NCI-H446 (cell line): ENCODE results near the gene TBCE.
A peak's percentile ranks its signal among the peaks of the same experiment; 100 is the strongest.

Source experiments
- DNase-seq, 2 experiments: peaks; one replicate each; lab custom pipeline; 2025; lab: John Stamatoyannopoulos, UW

The TBCE gene, protein sequence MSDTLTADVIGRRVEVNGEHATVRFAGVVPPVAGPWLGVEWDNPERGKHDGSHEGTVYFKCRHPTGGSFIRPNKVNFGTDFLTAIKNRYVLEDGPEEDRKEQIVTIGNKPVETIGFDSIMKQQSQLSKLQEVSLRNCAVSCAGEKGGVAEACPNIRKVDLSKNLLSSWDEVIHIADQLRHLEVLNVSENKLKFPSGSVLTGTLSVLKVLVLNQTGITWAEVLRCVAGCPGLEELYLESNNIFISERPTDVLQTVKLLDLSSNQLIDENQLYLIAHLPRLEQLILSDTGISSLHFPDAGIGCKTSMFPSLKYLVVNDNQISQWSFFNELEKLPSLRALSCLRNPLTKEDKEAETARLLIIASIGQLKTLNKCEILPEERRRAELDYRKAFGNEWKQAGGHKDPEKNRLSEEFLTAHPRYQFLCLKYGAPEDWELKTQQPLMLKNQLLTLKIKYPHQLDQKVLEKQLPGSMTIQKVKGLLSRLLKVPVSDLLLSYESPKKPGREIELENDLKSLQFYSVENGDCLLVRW

DNA sequence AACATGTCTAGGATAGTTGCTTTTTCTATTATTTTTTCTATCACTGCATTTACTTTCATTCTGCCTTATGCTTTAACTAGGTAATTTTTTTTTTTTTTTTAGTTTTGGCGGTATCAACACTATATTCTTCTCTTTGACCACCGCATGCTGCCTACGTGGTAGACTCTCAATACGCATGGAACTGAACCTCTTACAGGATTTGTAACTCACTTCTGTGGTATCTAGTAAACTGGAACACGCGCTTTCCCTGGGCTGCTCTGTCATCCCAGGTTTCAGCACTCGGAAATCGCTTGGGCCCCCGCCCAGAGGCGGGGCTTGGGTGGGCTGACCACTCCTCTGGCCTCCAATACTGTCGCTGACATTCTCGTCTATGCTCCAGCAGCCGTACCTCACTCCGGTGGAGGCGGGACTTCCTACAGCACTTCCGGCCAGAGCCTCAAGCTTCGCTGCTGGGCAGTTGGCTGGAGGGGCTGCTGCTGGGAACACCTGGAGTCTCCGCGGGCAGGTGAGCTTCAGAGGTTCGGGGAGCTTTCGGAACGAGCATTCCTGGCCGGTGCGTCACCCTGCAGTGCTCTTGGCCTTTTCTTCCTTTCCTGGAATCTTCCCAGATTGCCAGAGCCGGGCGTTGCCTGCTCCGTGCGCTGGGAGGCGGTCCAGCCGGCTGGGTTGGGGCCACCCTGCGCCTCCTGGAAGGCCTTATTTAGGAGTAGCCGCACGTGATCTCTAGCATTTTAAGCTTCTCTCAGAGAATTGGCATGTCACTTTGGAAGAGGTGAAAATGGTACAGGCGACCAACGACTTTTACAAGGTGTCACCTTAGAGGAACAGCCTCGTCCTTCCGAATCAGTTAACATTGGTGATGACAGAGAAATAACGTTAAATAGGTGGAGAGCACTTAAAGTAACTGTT lies at the start of gene TBCE:
Gene TBCE, plus strand, starts transcription at position 428 of the 909 bp plus-strand sequence. CDS start 12,623 bp downstream, outside the sequence.
- peak; percentile 88 to 98 for DNase-seq

DNA sequence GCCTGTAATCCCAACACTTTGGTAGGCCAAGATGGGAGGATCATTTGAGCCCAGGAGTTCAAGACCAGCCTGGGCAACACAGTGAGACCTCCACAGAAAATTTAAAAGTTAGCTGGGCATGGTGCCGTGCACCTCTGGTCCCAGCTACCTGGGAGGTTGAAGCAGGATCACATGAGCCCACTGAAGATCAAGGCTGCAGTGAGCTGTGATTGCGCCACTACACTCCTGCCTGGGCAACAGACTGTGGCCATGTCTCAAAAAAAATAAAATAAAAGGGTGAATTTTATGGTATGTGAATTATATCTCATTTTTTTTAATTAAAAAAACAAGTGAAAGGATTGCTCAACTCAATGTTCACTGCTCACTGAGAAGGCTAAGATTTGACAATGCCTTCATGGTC lies 48.0 kb upstream of the TBCE start:
- no peak for DNase-seq

DNA sequence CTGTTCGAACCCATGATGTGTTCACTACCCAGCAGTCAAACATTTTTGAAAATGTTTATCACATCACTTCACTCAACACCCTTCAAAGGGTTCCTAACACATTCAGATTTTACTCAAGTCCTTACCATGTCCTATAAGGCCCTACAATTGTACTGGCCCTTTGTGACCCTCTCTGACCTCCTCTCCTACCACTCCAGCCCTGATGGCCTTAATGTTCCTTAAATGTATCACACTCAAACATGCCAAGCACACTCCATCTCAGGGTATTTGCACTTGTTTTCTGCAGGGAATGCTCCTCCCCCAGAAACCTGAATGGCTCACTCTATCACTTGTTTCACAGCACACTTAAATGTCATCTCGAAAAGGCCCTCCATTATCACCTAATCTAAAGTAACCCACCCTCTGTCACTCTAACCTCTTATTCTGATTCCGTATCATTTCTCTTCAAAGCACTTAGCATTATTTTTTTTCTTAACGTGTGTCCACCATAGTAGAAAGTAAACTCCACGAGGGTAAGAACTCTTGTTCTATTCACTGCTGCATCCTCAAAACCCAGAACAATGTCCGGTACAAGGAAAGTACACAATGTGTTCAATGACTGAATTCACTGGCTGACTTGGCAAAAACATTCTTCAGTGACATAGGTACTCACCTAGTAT lies 46.6 kb upstream of the TBCE start:
- DNase-seq, result no peak

DNA sequence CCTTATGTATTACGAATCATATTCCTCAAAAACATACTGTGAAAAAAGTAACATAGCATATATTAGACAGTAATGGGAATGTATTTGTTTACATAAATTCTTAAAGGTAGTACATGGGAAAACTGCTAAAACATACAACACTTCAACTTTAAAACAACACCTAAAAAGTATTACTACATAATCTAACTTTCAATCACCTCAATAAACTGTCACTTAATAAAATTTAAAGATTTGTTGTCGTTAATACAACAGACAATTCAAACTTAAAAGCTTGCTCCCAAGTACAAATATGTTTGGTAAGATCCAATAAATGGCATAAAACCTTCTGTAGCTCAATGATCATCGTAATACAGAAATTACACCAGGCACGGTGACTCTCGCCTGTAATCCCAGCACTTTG lies 42.9 kb upstream of the TBCE start:
- no peak for DNase-seq

DNA sequence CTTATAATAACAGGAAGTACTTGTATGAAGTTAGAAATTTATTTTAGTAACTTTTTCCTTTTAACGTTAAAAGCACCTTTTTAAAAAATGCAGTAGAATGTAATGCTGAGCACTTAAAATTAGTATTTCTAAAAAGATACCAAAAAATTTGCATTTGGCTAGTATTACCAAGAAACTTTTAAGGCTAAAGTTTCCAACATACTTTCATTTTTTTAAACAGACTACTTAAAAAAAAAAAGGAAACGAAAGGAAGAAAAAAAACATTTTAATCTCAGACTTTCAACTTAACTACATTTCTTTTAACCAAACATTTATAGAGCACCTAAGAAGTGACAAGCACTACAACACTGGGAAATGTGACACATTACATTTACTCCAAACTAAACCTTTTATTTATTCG lies 42.1 kb upstream of the TBCE start:
- DNase-seq, result no peak

DNA sequence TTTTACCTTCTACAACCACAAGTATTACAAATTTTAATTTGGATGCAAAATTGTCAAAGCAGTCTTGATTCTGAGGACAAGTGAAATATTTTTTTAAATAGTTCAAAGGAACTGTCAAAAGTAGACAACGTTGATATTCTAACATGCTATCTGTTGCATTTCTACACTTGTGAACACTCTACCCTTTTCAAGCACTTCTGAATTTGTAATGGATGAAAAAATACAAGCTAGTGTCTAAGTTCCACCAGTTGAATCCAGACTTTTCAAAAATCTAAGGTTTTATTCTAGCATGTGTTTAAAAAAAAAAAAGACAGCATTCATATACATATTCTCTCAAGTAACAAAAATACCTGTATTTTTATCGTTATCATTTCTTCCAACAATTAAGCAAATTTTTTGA lies 41.4 kb upstream of the TBCE start:
- DNase-seq, result no peak

DNA sequence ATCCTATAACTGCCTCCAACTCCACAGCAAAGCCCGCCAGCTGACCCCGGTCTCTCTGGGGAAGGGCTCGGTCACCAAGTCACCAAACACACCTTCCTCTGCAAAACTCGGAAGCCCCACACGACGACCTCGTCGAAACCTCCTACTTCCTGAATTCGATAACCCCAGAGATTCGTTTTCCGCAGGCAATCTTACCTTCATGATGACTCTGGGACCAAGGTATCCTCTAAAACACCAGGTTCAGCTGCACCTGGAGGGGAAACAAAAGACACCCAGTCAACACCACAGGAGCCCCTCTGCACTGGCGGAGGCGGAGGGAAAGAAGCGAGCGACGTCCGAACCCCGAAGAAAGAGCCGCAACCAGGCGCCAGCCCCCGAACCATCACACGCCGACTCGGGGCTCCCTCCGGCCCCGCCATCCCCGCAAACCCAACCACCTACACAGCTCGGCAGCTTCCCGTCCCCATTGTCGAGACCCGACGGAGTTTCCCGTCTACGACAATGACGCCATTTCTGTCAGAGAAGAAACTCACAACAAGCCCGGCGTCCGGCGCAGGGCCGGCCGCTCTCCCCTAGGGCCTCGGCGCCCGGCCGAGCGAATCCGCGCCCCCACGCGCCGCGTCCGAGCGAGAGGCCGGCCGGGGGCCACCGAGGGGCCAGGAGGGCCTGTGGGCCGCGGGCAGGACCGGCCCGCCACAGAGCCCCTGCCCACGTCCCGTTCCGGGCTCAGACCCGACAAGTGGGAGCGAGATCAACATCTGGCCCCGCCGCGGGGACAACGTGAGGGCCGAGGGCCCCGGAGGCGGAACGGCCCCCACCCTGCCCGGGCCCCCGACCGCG lies 40.3 kb upstream of the TBCE start:
- DNase-seq, result peak in 1 of 2 experiments; percentile 37

DNA sequence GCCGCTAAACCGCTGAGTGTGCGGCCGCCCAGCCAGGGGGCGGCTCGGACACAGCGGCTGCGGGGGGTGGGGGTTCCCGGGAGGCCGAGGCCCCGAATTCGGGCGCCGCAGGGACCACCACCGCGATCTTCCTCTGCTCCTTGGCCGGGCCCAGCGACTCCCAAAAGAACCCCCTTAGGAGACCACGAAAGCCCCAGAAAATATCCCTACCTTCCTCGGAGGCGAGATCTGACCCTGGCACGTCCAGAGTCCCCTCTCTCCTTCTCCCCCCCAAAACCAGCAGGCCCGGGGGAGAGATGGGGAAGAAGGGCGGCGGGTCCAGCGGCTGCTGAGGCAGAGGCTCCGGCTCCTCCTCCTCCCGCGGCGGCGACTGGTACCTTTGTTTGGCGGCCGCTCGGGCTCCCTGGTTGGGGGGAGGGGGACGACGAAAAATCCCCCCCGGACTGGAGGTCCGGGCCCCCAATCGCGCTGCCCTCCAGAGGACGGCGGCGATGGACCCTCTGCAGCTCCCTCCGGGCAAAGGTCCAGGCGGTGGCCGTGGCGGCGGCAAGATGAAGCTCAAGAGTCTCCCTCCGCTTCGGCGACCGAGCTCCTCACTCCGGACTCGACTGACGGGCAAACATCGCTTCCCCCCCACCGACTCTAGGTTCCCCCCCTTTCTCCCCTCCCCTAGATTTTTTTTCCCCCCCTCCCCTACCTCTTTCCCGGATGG lies 39.5 kb upstream of the TBCE start, which contains the start of gene ARID4B:
Gene ARID4B, minus strand, starts transcription at position 621 of the 712 bp plus-strand sequence. CDS start 1,260 bp downstream, outside the sequence.
- no peak for DNase-seq

DNA sequence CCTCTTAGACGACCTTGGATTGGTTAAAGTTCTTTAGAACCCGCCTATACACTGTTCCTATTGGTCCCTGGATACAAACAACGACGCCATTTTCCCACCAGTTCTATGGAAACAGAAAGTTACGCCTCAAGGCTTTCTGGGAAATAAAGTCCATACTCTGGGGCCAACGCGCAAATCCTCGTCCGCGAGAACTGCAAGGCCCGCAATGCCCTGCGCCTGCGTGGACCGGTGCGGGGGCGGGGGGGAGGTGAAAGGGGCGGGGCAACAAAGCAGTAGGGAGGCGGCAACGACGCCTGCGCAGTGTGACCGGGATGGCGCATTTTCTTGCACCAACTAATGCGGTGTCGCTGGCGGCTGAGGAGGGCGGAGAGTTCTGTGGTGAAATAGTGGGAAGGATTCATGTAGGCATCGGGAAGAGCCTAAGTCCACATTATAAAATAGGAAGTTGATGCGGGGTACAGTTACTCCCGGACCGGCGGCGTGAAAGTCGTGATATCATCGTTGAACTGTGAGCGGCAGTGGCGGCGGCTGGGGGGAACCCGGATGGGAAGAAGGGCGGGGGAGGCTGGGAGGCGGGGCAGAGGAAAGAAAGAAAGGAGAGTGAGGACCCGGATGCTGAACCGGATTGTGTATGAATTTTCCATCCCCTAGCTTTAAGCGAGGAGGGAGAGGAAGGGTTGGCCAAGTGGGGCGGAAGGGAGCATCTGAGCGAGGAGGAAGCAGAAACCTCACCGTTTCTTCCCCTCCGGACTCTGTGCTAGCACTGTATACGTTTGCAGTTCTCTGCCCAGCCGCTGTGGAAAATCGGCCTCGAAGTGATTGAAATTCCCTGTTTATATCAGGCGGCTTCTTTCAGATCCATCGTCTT lies 38.7 kb upstream of the TBCE start, which contains the start of gene GGPS1:
Gene GGPS1, plus strand, starts transcription at position 300 of the 868 bp plus-strand sequence. CDS start 6,695 bp downstream, outside the sequence.
- DNase-seq, result peak; percentile 99 to 100

DNA sequence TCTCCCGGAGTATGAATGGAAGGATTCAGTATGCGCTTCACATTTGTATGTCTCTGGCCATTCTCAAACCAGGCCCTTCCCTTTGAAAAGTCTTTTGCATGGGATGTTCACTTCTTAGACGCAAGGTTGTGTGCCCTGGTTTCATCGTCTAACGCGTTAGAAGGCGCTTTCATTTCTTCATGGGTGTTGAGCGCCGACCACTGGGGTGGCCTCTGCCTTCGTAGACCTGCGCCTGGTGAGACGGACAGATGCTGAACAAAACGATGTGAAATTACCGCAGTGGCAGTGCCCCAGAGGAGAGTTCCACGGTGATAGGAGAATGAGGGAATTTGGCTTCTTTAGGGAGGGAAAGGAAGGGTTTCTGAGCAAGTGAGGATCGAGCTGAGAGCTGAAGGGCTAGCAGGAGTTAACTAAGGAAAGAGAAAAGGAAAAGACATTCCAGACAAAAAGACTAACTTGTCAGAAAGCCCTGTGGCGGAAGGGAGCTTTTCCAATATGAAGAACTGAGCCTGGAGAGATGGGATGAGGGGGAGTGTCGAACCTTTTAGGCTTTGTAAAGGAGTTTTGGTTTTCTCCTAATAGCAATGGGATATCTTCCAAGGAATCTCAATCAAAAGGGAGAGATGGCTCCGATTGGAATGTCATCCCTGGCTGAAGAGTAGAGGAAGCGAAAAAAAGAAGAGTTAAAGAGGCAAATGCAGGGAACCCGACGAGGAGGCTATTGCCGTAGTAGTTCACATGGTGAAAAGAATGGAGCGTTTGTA lies 37.9 kb upstream of the TBCE start:
- peak in 1 of 2 experiments; percentile 28 for DNase-seq

DNA sequence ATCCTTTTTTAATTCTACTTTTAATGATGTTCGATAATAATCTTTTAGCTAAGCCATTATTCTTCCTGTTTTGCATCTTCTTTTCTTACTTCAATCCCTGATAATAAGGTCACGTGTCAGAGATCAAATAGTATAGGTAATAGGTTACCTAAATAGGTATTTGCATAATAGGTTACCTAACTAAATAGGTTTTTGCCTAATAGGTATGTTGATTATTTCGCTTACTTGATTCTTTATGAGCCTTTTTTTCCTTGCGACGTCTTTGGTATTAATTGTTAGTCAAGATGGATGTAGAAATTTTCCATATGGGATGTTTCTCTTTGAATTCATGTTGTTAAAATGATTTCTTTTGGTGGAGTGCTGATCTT lies 36.3 kb upstream of the TBCE start:
- DNase-seq, result no peak

DNA sequence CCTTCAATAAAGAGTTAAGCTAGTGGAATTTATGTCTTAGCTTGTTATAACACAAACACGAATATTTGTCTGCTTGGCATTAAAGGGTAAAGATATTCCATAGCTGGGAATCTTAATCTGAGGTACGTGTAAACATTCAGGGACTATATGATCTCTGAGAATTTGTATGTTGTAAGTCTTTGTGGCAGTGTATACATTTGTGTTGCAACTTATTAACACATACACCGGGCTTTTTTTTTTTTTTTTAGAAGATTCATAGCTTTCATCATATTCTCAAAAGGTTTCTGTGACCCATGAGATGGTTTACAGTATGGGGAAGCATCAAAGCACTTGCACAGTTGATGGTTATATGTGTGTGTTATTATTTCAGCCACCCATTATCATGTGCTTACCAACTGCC lies 35.8 kb upstream of the TBCE start:
- DNase-seq, result no peak

DNA sequence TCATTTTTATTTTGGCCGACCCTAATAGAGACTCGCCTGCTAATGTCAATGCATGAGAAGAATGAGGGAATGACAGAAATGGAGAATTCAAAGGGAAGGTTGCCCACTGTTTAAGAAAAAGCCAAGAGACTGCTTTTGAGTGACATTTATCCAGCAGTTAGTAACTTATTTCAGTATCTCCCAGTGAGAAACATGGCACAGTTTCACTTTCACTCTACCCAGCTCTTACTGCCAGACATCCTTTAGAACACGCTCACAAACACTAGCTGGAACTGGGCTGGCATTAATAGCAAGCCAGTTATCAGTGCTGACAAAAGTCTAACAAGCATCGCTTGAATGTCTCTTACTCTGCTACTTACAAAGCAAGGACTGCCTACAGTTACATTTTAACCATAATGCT lies 30.3 kb upstream of the TBCE start:
- no peak for DNase-seq

DNA sequence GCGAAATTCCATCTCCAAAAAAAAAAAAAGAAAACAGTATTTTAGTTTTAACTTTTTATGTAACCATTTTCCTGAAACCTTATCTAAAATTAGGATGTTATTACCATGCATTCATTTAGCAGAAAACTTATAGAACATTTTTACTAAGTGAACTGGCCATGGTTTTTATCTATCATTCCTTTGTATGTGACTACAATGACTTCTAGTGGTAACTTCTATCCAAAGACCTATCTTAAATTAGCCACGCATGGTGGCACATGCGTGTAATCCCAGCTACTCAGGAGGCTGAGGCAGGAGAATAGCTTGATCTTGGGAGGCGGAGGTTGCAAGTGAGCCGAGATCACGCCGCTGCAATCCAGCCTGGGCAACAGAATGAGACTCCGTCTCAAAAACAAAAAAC lies 27.5 kb upstream of the TBCE start:
- no peak for DNase-seq

DNA sequence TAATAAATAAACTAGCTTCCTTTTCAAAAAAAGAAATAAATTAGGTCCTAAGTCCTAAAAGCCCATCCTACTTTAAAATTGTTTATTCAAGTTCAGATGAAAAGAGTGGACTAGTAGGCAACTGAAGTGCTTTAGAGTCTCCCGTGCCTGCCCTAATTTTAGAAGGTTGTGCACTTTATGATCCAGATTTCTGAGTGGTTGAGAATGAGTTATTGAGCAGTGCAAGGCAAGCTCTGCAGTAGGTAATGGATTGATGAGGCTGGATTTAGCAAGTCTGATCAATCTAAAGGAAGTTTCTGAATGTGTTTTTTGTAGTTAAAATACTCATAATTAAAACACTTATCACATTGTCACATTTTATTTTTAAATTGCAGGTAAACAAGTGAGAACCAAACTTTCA lies 25.9 kb upstream of the TBCE start:
- no peak for DNase-seq

DNA sequence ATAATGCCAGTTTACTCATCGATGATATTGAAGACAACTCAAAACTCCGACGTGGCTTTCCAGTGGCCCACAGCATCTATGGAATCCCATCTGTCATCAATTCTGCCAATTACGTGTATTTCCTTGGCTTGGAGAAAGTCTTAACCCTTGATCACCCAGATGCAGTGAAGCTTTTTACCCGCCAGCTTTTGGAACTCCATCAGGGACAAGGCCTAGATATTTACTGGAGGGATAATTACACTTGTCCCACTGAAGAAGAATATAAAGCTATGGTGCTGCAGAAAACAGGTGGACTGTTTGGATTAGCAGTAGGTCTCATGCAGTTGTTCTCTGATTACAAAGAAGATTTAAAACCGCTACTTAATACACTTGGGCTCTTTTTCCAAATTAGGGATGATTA lies 25.2 kb upstream of the TBCE start:
- DNase-seq, result no peak

DNA sequence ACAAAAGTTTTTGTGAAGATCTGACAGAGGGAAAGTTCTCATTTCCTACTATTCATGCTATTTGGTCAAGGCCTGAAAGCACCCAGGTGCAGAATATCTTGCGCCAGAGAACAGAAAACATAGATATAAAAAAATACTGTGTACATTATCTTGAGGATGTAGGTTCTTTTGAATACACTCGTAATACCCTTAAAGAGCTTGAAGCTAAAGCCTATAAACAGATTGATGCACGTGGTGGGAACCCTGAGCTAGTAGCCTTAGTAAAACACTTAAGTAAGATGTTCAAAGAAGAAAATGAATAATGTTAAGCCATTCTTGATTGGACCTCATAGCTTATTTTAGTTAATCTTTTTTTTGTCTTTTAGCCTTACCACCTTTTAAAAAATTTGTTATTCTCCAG lies 24.8 kb upstream of the TBCE start:
- DNase-seq, result no peak

DNA sequence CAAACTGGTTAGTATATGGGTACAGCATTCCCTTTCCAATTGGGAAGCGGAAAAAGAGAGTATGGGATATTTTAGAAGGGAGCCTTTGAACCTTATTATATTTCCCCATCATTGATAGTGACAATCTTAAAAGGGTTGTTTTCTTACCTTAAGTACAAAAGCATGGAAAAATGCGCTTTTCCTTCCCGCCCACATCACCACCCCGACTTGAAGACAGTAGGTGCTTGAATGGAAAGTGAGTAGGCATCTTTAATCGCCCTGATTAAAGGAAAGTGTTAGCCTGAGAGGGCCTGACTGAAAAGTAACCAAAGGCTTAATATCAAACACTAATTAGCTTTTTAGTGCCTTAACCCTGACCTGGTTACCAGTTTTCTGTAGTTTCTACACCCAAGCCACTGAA lies 23.5 kb upstream of the TBCE start:
- no peak for DNase-seq

DNA sequence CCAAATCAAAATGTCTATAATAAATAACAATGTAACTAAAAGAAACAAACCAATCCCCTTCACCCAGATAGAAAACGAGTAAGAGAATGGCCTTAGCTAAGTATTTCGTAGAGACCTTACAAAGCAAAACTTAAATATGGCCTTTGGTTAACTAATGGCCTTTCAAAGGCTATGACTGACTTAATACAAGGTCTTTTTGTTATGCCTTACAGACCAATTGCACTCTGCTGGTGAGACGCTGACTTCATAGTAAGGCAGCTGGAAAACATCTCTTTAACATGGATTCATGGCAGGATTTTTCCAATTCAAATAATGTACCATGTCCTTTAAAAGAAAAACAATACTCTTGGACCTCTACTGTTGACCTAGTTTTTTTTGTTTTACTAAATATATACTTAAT lies 15.8 kb upstream of the TBCE start:
- no peak for DNase-seq
